ENCODE results near the gene FHIT.

DNA sequence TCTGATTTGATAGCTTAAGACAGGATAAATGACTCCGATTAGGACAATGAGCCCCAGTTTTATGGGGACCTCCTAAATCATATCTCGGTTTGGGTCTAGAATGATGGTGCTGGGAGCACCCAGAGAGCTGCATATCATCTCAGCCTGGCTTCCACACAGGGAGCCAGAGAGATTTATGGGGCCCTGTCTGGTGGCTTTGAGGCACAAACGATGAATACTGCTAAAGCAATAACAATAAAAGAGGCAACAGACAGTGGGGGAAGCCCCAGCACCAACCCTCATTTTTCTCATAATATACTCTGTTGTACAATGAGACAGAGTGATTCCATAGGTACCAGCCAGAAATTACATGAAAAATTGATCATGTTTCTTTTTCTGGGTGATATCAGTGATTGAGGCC, 1312.4 kb downstream of the FHIT start:
- TF ChIP-seq YY1 (IDR thresholded peaks at IDR 0.05; ENCODE audit: insufficient read depth, insufficient read length) (no peak), SUZ12 (IDR thresholded peaks at IDR 0.05; ENCODE audit: extremely low read depth, insufficient read depth, insufficient read length) (no peak), ZNF274 (IDR thresholded peaks at IDR 0.05; ENCODE audit: low read depth, low read length) (no peak)
